C4-2B (cell line): Measurements from ENCODE around the gene TRIM42.

Experiments used
- H3K27ac ChIP-seq: fragments of 450-650 bp; 2 replicates; pipeline ENCODE4 v1.5.1; 2017
- CTCF ChIP-seq: fragments of 450-650 bp; conservative IDR thresholded peaks from 2 replicates; pipeline ENCODE4 v1.5.1; 2017; ENCODE audit warnings: mild to moderate bottlenecking
- ZFX ChIP-seq: fragments of 450-650 bp; IDR thresholded peaks from 2 replicates; pipeline ENCODE4 v1.6.1; 2017

Gene TRIM42

GRCh38 chr3:140651287-140651686, 26.6 kb upstream of the TRIM42 start:
- TF ChIP-seq ZFX (no peak), CTCF (no peak)

GRCh38 chr3:140655678-140656077, 22.2 kb upstream of the TRIM42 start:
- TF ChIP-seq ZFX (no peak), CTCF (no peak)
- H3K27ac ChIP-seq = no peak overlapping the region

More at GRCh38 chr3:140651287-140651686, 26.6 kb upstream of the TRIM42 start:
- H3K27ac ChIP-seq = no peak overlapping the region

- TF ChIP-seq ZFX (no peak), CTCF (no peak)
- no peak overlapping the region for H3K27ac ChIP-seq
These were observed 13.8 kb upstream of the TRIM42 start for GRCh38 chr3:140664111-140664510.

- no peak for TF ChIP-seq CTCF
- TF ChIP-seq ZFX = no peak
- no peak overlapping the region; the same call in 1 of the 2 replicates for H3K27ac ChIP-seq
These were observed 4.7 kb downstream of the TRIM42 start for GRCh38 chr3:140682586-140682985.

- no peak overlapping the region for H3K27ac ChIP-seq
- TF ChIP-seq ZFX = no peak
- no peak for TF ChIP-seq CTCF
These were observed 8.3 kb downstream of the TRIM42 start for GRCh38 chr3:140686128-140686527.

GRCh38 chr3:140686948-140687347, 9.1 kb downstream of the TRIM42 start:
- no peak for TF ChIP-seq ZFX
- TF ChIP-seq CTCF = no peak
- H3K27ac ChIP-seq = no peak overlapping the region

GRCh38 chr3:140695361-140696061, 17.6 kb downstream of the TRIM42 start:
- H3K27ac ChIP-seq = no peak overlapping the region
- TF ChIP-seq CTCF = no peak
- TF ChIP-seq ZFX = no peak
